ENCODE measurements around the gene LCN6.
"Not testable (repeated sequence)": the region's sequence is repeated elsewhere in the genome, so short reads cannot be mapped to it uniquely, and the experiment has no call there.

The LCN6 gene

DNA sequence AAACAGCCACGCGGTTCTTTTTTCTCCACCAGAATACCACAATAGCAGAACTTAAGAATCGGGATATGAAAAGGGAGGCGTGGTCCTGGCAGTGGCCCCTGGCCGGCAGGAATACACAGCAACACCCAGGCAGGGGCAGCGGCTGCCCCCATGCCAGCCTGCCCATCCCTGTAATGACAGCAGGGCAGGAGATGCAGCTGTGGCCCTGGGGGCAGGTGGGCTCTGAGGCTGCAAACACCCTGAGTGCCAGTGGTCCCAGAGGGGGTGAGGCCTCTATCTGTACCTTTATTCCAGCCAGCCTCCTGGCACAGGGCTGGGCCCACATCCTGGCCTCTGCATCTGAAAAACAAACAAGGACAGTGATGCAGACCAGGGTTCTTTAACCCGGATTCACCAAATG is 23.6 kb downstream of the LCN6 start:
- DNase-seq (ENCODE audit: low spot score): no peak

GRCh38 chr9:136723989-136724388 is 24.3 kb downstream of the LCN6 start:
- DNase-seq (ENCODE audit: low spot score): no peak

DNA sequence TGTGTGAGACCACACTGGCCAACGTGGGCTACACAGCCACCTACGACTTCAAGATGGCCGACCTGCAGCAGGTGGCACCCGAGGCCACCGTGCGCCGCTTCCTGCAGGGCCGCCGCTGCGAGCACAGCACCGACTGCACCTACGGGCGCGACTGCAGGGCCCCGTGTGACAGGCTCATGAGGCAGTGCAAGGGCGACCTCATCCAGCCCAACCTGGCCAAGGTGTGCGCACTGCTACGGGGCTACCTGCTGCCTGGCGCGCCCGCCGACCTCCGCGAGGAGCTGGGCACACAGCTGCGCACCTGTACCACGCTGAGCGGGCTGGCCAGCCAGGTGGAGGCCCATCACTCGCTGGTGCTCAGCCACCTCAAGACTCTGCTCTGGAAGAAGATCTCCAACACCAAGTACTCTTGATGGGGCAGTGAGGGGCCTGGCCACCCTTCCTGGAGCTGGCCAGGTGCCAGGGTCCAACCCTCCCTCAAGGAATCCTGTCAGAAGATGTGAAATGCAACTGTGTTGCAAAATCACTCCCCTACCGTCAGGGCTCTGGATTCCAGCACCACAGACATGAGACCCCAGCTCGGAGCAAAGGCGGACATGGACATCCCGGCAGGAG is 24.9 kb downstream of the LCN6 start:
- DNase-seq (ENCODE audit: low spot score): no peak

GRCh38 chr9:136722969-136723356 is 25.4 kb downstream of the LCN6 start:
- no peak for DNase-seq (ENCODE audit: low spot score)

DNA sequence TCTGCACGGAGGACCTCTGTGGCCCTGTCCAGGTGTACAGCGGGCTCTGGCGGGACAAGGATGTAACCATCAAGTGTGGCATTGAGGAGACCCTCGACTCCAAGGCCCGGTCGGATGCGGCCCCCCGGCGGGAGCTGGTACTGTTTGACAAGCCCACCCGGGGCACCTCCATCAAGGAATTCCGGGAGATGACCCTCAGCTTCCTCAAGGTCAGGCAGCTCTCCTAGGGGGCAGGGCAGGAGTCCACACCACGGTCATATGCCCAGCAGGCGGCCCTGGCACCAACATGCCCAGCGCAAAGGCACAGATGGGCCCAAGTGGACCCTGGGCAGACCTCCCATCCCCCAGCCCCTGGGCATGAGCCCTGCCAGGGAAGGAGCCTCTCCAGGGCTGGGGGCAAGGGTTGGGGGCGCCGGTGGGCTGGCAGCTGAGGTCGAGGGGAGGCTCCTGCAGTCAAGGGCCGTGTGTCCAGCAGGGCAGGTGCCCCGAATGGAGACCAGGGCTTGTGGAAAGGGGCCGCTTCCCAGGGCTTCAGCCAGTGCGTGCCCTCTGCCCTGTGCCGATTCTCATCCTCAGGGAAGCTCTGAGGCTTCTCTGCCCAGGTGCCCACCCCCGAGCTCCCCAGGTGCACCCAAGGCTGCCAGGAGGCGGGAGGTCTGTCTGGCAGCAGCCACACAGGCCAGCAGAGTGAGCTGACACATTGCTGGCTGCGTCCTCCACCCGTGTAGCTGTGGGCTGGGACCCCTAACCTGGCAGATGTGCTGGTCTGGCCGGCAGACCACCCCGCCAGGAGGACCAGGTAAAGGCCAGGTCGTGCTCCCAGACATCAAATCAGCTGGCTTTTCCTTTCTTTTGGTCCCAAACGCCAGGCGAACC is 26.0 kb downstream of the LCN6 start:
- DNase-seq (ENCODE audit: low spot score): no peak

DNA sequence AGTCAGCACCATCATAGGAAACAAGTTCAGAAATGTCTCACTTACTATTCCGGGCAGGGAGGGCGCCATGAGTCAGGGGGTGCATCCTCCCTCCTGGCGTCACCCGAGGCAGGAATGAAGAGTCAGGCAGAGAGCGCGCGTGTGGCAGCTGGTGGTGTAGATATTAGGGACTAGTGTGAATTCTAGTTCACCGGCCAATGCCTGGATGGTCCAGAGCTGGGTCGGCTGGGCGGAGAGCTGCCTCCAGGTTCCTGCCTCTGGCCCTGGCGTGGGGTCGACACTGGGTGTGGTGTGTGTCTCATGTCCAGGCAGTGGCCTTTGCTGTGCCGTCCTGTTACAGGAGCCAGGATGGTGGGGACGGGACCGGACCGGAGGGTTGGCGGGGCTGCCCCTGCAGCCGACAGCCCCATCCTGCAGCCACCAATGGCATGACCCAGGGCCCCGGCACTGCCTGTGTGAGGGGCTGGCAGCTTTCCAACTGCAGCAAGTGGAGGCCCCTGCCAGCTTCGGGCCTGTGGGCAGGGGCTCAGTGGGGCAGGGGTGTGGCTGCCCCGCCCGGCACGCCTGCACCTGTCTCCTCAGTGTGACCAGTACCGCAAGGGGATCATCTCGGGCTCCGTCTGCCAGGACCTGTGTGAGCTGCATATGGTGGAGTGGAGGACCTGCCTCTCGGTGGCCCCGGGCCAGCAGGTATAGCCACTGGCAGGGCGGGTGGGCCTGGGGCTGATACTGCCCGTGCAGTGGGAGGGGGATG is 26.8 kb downstream of the LCN6 start:
- DNase-seq (ENCODE audit: low spot score): no peak

DNA sequence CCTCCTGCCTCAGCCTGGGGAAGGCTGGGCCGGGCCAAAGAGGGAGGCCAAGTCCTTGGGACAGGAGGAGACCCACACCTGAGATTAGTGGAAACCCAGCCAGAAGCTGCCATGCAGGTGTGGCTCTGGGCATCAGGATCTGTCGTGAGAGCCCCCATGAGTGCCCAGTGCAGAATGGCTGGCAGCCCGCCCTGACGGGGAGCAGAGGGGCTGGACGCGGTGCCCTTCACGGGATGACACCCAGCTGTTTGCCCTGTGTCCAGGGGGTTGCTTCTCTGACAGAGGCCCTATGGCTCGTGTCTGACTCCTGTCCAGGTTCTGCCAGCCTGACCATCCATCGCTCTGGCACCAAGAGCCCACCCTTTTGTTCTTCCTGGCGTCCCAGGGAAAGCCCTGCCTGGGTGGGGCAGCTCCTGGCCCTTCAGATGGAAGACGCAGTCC is 27.4 kb downstream of the LCN6 start:
- no peak for DNase-seq (ENCODE audit: low spot score)

GRCh38 chr9:136720251-136720897 is 28.0 kb downstream of the LCN6 start:
- DNase-seq (ENCODE audit: low spot score): peak; percentile 87

DNA sequence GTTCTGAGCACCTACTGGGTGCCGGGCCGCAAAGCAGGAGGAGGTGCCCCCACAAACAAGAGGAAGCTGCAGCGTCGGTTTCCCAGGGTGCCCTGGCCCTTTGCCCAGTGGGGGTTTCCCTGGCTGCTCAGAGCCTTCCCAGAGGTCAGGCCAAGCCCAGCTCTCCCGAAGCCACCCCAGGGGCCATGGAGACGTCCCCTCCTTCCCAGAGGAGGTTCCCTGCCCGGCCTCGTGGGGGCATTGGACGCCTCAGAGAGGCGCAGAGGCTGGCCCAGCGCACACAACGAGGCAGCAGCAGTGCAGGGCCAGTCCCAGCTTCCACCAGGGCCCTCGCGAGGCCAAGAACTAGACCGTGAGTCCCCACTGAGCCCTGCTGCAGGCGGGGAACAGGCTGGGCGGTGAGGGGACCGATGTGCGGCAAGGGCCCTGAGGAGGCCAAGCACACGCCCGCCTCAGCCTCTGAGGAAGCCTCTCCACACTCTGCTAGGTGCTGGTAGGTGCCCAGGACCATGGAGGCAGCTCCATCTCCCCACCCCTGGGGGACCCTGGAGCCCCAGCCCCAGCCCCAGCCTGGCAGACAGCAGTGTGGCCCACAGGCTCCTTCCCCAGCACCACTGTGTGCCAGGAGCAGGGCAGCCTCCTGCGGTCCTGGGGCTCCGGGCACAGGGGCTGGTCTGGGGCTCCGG is 29.0 kb downstream of the LCN6 start:
- peak; percentile 52 for DNase-seq (ENCODE audit: low spot score)

- DNase-seq (ENCODE audit: low spot score): no peak
Measured at GRCh38 chr9:136718345-136719194, 29.8 kb downstream of the LCN6 start.

DNA sequence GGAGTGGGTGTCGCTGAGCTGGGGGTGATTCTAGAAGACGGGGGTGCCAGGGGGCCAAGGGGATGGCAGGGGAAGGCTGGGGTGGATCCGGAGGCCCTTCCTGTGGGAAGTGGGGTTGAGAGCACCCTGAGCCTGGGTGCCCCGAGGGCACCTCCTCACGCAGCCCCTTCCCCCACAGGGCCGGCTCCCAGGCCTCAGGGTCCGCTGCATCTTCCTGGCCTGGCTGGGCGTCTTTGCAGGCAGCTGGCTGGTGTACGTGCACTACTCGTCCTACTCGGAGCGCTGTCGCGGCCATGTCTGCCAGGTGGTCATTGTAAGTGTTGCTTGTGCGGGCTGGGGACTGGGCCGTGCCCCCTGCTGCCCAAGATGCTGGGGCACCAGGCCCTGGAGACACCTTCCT is 30.9 kb downstream of the LCN6 start:
- no peak for DNase-seq (ENCODE audit: low spot score)

DNA sequence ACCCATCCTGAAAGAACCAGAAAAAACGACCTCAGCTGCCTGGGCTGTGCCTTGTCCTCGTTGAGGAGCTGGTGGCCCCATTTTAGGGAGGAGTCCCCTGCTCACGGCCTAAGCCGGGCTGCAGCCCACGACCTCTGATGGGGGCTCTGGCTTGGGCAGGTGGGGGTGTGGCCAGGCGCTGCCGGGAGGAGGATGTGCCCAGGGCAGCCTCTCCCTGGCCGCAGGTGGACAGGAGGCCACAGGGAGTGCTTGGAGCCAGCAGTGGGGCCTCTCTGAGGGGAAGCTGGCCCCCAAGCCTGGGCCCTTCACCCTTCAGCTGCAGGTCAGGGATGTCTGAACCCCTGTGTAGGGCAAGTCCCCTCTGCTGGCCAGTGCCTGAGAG is 33.4 kb downstream of the LCN6 start:
- no peak for DNase-seq (ENCODE audit: low spot score)

DNA sequence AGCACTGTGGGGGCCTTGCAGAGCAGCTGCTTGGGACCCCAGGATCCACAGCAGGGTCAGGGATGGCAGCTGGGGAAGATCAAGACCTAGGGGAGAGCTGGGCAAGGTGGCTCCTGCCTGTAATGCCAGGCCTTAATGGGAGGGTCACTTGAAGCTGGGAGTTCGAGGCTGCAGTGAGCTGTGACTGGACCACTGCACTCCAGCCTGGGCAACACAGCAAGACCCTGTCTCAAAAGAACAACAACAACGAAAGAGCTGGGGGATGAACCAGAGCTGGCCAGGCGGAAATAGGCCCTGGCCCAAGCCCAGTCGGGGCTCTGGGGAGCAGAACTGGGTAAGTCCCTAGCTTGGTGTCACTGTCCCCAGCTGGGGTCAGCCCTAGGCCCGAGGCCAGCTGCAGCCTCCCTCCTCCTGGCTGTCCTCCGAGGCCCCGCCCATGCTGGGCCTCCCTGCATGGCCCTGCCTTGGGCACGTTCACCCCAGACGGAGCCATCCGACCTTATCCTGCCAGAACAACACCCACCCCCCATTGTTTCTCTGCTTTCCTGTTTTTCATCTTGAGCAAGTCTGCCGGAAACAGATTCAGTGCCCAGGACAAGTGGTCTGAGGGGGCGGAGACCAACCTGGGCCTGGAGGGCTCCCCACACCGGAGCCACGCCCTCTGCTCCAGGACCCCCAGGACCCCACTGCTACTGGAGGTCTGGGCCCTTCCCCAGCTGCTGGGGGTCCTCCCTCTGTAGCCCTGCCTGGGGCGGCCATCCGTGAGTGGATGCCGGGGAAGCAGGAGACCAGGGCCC is 34.0 kb downstream of the LCN6 start:
- no peak for DNase-seq (ENCODE audit: low spot score)

- no peak for DNase-seq (ENCODE audit: low spot score)
Measured at GRCh38 chr9:136713550-136713949, 34.8 kb downstream of the LCN6 start.

DNA sequence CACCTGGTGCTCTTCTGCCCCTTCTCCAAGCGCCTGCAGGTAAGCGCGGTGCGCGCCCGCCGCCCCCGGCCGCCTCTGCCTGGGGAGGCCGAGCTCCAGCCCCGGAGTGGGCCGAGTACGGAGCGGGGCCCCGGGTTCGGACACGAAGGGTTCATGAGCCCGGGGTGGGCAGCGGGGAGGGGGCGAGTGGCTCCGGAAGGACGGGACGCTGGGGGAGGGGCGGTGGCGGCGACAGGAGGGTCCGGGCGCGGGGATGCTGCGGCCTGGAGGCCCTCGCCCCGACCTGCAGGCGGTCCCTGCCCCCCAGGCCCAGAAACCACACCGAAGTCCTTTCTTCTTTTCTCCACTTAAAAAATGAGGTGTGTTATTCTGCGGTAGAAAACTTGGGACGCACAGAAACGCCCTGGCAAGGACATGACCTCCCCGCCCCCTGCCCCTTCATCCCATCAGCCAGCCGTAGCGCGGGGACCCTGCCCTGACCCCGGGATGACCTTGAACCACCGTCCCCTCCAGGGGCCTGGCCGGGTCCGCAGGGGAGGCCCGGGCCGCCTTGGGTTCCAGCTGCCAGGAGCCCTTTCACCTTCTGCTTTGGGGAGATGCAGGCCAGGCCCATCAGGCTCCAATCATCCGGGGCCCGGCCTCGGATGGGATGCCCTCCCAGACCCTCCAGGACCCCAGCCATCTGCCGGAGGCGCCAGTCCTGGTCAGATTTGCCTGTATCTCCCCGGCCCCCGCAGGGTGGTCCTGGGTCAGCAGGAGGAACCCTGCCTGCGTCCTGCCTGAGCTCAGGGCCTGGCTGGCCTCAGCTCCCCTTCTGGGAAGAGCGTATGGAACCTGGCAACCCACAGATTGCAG is 35.4 kb downstream of the LCN6 start:
- DNase-seq (ENCODE audit: low spot score): peak; percentile 72

- peak; percentile 85 for DNase-seq (ENCODE audit: low spot score)
Measured at GRCh38 chr9:136711751-136712689, 36.3 kb downstream of the LCN6 start, which contains the start of gene DIPK1B. Gene DIPK1B, plus strand, starts transcription at chr9:136712572. Its CDS starts 94 bp downstream, at chr9:136712666.

- not testable (repeated sequence) for DNase-seq (ENCODE audit: low spot score)
Measured at GRCh38 chr9:136711219-136711648, 37.1 kb downstream of the LCN6 start.

DNA sequence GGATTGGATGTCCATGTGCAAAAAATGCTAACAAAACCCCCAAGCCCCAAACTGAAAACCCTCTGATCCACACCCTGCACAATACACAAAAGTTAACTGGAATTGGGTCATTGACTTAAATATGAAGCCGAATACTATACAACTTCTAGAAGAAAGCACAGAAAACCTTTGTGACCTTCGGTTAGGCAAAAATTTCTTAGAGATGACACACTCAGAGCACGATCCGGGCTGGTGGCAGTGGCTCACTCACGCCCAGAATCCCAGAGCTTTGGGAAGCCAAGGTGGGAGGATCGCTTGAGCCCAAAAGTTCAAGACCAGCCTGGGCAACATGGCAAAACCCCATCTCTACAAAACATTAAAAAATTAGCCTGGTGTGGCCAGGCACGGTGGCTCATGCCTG is 37.8 kb downstream of the LCN6 start:
- DNase-seq (ENCODE audit: low spot score): no peak

Data from ecto neural progenitor cell (in vitro differentiated cells).